Activated CD4-positive, alpha-beta T cell treated with anti-CD3 and anti-CD28 coated beads, Interleukin-2, amount 10 ng/mL, durations not matched to agents 7 days and 5 days (primary cell): ENCODE data around the gene CDK7. TPM values are rescaled to one million over a fixed set of nuclear protein-coding genes. Genes with fewer than 3 reads are reported as not detected.
"Not testable (repeated sequence)": the region's sequence is repeated elsewhere in the genome, so short reads cannot be mapped to it uniquely, and the experiment has no call there.

Source experiments
- CTCF ChIA-PET: fragments of 350-600 bp; sonication (Branson Sonifier 250); formaldehyde crosslinking; loops from one replicate; lab custom pipeline; 2021; ENCODE audit warnings: antibody characterized with exemption; lab: Charles Lee
- POLR2A ChIA-PET: fragments of 350-600 bp; sonication (Branson Sonifier 250); formaldehyde crosslinking; loops from one replicate; lab custom pipeline; 2021; ENCODE audit warnings: antibody characterized with exemption; lab: Charles Lee
- DNase-seq: peaks from one replicate; pipeline ENCODE4 v3.0.0-alpha.2; 2020
- H3K27ac Mint-ChIP-seq: one replicate; pipeline ENCODE4 v1.8.0; 2021; ENCODE audit warnings: mild to moderate bottlenecking, moderate library complexity, mixed read lengths
- H3K27me3 Mint-ChIP-seq: one replicate; pipeline ENCODE4 v1.8.0; 2021; ENCODE audit warnings: mixed read lengths
- H3K36me3 Mint-ChIP-seq: one replicate; pipeline ENCODE4 v1.8.0; 2021; ENCODE audit warnings: low read depth, mixed read lengths
- H3K4me1 Mint-ChIP-seq: one replicate; pipeline ENCODE4 v1.8.0; 2021; ENCODE audit warnings: mixed read lengths
- H3K4me3 Mint-ChIP-seq: one replicate; pipeline ENCODE4 v1.8.0; 2021; ENCODE audit warnings: mild to moderate bottlenecking, moderate library complexity, mixed read lengths
- H3K9me3 Mint-ChIP-seq: one replicate; pipeline ENCODE4 v1.8.0; 2021; ENCODE audit warnings: mixed read lengths
- total RNA-seq, 2 experiments: library from RNA; stranded (reverse); gene quantifications; one replicate each; pipeline ENCODE4 v1.2.3, GENCODE V29; 2021

CDK7 gene
- total RNA-seq, 2 experiments from 2014 or later = 24.3 to 29.1 TPM

GRCh38 chr5:69242215-69242927 lies 7.7 kb downstream of the CDK7 start:
- no peaks in the 10 kb centered on the region for H3K27me3 Mint-ChIP-seq
- H3K27ac Mint-ChIP-seq = no peak overlapping the region
- H3K4me3 Mint-ChIP-seq = no peak overlapping the region
- ChIA-PET CTCF (interaction anchor here (0.6 to 0.7 kb wide), 2 partner anchors 17 to 139 kb away, joined by 3 to 6 read pairs; no protein-coding TSS in a partner anchor), POLR2A (no interaction called here)
- no peak for DNase-seq
- H3K4me1 Mint-ChIP-seq = peaks cover 28% of the 10 kb centered on the region
- peaks cover 54% of the 10 kb centered on the region for H3K36me3 Mint-ChIP-seq
- H3K9me3 Mint-ChIP-seq = no peaks in the 10 kb centered on the region

GRCh38 chr5:69245031-69245430 lies 10.3 kb downstream of the CDK7 start:
- POLR2A ChIA-PET = no interaction called here
- Mint-ChIP-seq H3K36me3 (peaks cover 50% of the 10 kb centered on the region), H3K4me3 (no peak overlapping the region), H3K27ac (no peak overlapping the region), H3K4me1 (peaks cover 18% of the 10 kb centered on the region), H3K27me3 (no peaks in the 10 kb centered on the region), H3K9me3 (peaks cover 9% of the 10 kb centered on the region)
- CTCF ChIA-PET = no interaction called here
- DNase-seq = no peak

- no peak for DNase-seq
- Mint-ChIP-seq H3K27ac (no peak overlapping the region), H3K4me3 (no peak overlapping the region), H3K9me3 (peaks cover 9% of the 10 kb centered on the region), H3K4me1 (peaks cover 11% of the 10 kb centered on the region), H3K27me3 (no peaks in the 10 kb centered on the region), H3K36me3 (peaks cover 38% of the 10 kb centered on the region)
- ChIA-PET CTCF (interaction anchor here (0.9 kb wide), 1 partner anchor 10 kb away, joined by 3 read pairs; no protein-coding TSS in a partner anchor), POLR2A (no interaction called here)
Observed at GRCh38 chr5:69248019-69248418, 13.3 kb downstream of the CDK7 start.

- H3K27me3 Mint-ChIP-seq = no peaks in the 10 kb centered on the region
- peaks cover 34% of the 10 kb centered on the region for H3K36me3 Mint-ChIP-seq
- H3K9me3 Mint-ChIP-seq = peaks cover 9% of the 10 kb centered on the region
- no peak overlapping the region for H3K4me3 Mint-ChIP-seq
- peaks cover 7% of the 10 kb centered on the region for H3K4me1 Mint-ChIP-seq
- ChIA-PET CTCF (no interaction called here), POLR2A (no interaction called here)
- H3K27ac Mint-ChIP-seq = no peak overlapping the region
- DNase-seq = no peak
Observed at GRCh38 chr5:69250593-69250992, 15.9 kb downstream of the CDK7 start.

- peaks cover 25% of the 10 kb centered on the region for H3K36me3 Mint-ChIP-seq
- H3K27me3 Mint-ChIP-seq = no peaks in the 10 kb centered on the region
- H3K4me3 Mint-ChIP-seq = no peak overlapping the region
- peaks cover 9% of the 10 kb centered on the region for H3K9me3 Mint-ChIP-seq
- no peak overlapping the region for H3K27ac Mint-ChIP-seq
- no peak for DNase-seq
- no peaks in the 10 kb centered on the region for H3K4me1 Mint-ChIP-seq
- ChIA-PET POLR2A (no interaction called here), CTCF (interaction anchor here (0.6 to 2.3 kb wide), 4 partner anchors 9 to 159 kb away, joined by 3 to 10 read pairs (median 3); partner anchors contain the start of gene SLC30A5)
Observed at GRCh38 chr5:69252437-69252836, 17.8 kb downstream of the CDK7 start.

- H3K4me1 Mint-ChIP-seq, H3K27me3 Mint-ChIP-seq, H3K9me3 Mint-ChIP-seq, H3K27ac Mint-ChIP-seq, POLR2A ChIA-PET, H3K4me3 Mint-ChIP-seq, DNase-seq: not testable (repeated sequence)
- CTCF ChIA-PET = interaction anchor here (0.7 kb wide), 1 partner anchor 1673 kb away, joined by 5 read pairs; no protein-coding TSS in a partner anchor
- peaks cover 17% of the 10 kb centered on the region for H3K36me3 Mint-ChIP-seq
Observed at GRCh38 chr5:69255940-69256339, 21.3 kb downstream of the CDK7 start.

- H3K36me3 Mint-ChIP-seq = peaks cover 26% of the 10 kb centered on the region
- CTCF ChIA-PET = interaction anchor here (1.1 kb wide), 1 partner anchor 10 kb away, joined by 3 read pairs; no protein-coding TSS in a partner anchor
- DNase-seq = no peak
- POLR2A ChIA-PET = no interaction called here
- no peaks in the 10 kb centered on the region for H3K9me3 Mint-ChIP-seq
- no peak overlapping the region for H3K4me3 Mint-ChIP-seq
- no peaks in the 10 kb centered on the region for H3K4me1 Mint-ChIP-seq
- no peaks in the 10 kb centered on the region for H3K27me3 Mint-ChIP-seq
- no peak overlapping the region for H3K27ac Mint-ChIP-seq
Observed at GRCh38 chr5:69257577-69257976, 22.9 kb downstream of the CDK7 start.

GRCh38 chr5:69261034-69261433 lies 26.3 kb downstream of the CDK7 start:
- no peak for DNase-seq
- Mint-ChIP-seq H3K4me1 (no peaks in the 10 kb centered on the region), H3K27ac (no peak overlapping the region), H3K9me3 (no peaks in the 10 kb centered on the region), H3K4me3 (no peak overlapping the region), H3K36me3 (peaks cover 30% of the 10 kb centered on the region), H3K27me3 (no peaks in the 10 kb centered on the region)
- ChIA-PET POLR2A (no interaction called here), CTCF (interaction anchor here (0.5 to 0.7 kb wide), 2 partner anchors 9 to 83 kb away, joined by 3 to 5 read pairs; no protein-coding TSS in a partner anchor)

- Mint-ChIP-seq H3K9me3 (no peaks in the 10 kb centered on the region), H3K27ac (no peak overlapping the region), H3K36me3 (peaks cover 27% of the 10 kb centered on the region), H3K4me3 (no peak overlapping the region), H3K4me1 (no peaks in the 10 kb centered on the region), H3K27me3 (no peaks in the 10 kb centered on the region)
- ChIA-PET CTCF (interaction anchor here (0.6 kb wide), 1 partner anchor 68 kb away, joined by 6 read pairs; no protein-coding TSS in a partner anchor), POLR2A (no interaction called here)
- no peak for DNase-seq
Observed at GRCh38 chr5:69265931-69266330, 31.2 kb downstream of the CDK7 start.

GRCh38 chr5:69268899-69269298 lies 34.2 kb downstream of the CDK7 start:
- CTCF ChIA-PET = interaction anchor here (0.7 kb wide), 1 partner anchor 30 kb away, joined by 3 read pairs; no protein-coding TSS in a partner anchor
- Mint-ChIP-seq H3K27me3 (no peaks in the 10 kb centered on the region), H3K9me3 (no peaks in the 10 kb centered on the region), H3K27ac (no peak overlapping the region), H3K36me3 (peaks cover 21% of the 10 kb centered on the region), H3K4me1 (peaks cover 14% of the 10 kb centered on the region), H3K4me3 (no peak overlapping the region)
- no peak for DNase-seq
- POLR2A ChIA-PET = no interaction called here

GRCh38 chr5:69270840-69271239 lies 36.2 kb downstream of the CDK7 start:
- ChIA-PET POLR2A (no interaction called here), CTCF (interaction anchor here (1.1 kb wide), 1 partner anchor 17 kb away, joined by 4 read pairs; no protein-coding TSS in a partner anchor)
- Mint-ChIP-seq H3K4me3 (no peak overlapping the region), H3K36me3 (peaks cover 24% of the 10 kb centered on the region), H3K9me3 (no peaks in the 10 kb centered on the region), H3K27me3 (no peaks in the 10 kb centered on the region), H3K27ac (no peak overlapping the region), H3K4me1 (peaks cover 14% of the 10 kb centered on the region)
- no peak for DNase-seq

- POLR2A ChIA-PET = no interaction called here
- H3K27ac Mint-ChIP-seq = peak overlapping the region; percentile 31
- no peak for DNase-seq
- H3K36me3 Mint-ChIP-seq = peaks cover 28% of the 10 kb centered on the region
- no peak overlapping the region for H3K4me3 Mint-ChIP-seq
- no peaks in the 10 kb centered on the region for H3K27me3 Mint-ChIP-seq
- CTCF ChIA-PET = interaction anchor here (0.7 to 1.2 kb wide), 2 partner anchors 14 to 140 kb away, joined by 3 read pairs; no protein-coding TSS in a partner anchor
- no peaks in the 10 kb centered on the region for H3K9me3 Mint-ChIP-seq
- peaks cover 14% of the 10 kb centered on the region for H3K4me1 Mint-ChIP-seq
Observed at GRCh38 chr5:69271376-69271775, 36.7 kb downstream of the CDK7 start.

GRCh38 chr5:69275563-69275962 lies 40.9 kb downstream of the CDK7 start:
- no peak overlapping the region for H3K4me3 Mint-ChIP-seq
- H3K36me3 Mint-ChIP-seq = peaks cover 42% of the 10 kb centered on the region
- no peaks in the 10 kb centered on the region for H3K27me3 Mint-ChIP-seq
- POLR2A ChIA-PET = no interaction called here
- CTCF ChIA-PET = no interaction called here
- no peak for DNase-seq
- H3K27ac Mint-ChIP-seq = no peak overlapping the region
- H3K4me1 Mint-ChIP-seq = peaks cover 14% of the 10 kb centered on the region
- H3K9me3 Mint-ChIP-seq = no peaks in the 10 kb centered on the region
